Neural progenitor cell (in vitro differentiated cells): ENCODE measurements around the gene SCFD2.

Experiments used
- CTCF ChIP-seq: fragments of 200-600 bp; sonication (generic); IDR thresholded peaks from 2 replicates; pipeline ENCODE4 v1.5.1; 2017; ENCODE audit warnings: antibody characterized with exemption, mild to moderate bottlenecking
- EZH2 ChIP-seq: fragments of 200-600 bp; sonication (generic); IDR thresholded peaks from 2 replicates; pipeline ENCODE4 v1.6.1; 2017; ENCODE audit warnings: antibody characterized with exemption, mild to moderate bottlenecking, moderate library complexity
- EZH2phosphoT487 ChIP-seq: fragments of 200-600 bp; sonication (generic); IDR thresholded peaks from 2 replicates; pipeline ENCODE4 v1.6.1; 2017; ENCODE audit warnings: antibody characterized with exemption

DNA sequence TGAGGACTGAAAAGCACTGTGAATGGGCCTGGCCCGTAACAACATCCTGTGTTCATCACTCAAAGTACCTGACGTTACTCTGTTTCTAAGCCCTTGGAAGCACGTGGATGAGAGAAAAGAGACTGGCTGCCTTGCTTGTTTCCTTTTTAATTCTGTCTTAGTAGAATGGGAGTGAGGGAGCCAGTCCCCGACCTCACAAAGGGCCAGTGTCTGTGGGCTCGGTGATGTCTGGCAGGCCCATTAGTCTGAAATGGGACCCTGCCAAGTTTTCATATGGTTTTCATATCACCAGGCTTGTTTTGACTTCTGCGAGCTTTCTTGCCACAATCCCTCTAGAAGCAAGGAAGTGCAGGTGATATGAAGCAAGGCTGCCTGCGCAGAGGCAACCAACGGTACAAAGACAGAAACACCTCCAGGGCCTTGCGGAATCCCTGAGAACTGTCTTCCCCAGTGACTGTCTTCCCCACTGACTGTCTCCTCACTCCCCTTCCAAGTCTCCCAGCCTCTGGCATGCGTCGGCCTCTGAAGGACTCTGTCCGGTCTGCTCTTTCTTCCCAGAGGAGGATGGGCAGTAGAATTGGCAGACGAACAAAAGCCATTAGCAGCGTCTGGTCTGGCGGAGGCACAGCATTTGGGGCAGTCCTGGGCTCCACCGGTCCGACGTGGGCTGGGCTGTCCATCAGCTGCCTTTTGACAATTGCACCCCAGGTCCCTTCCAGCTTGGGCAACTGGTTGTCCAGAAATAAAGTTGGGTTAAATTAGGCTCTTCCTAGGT, 524.0 kb downstream of the SCFD2 start:
- TF ChIP-seq CTCF (no peak), EZH2 (no peak), EZH2phosphoT487 (no peak)
